B cell (primary cell): ENCODE data around the gene BRD3. TPM values are rescaled to one million over a fixed set of nuclear protein-coding genes. Genes with fewer than 3 reads are reported as not detected.

Source experiments
- ATAC-seq: fragments of 200-7000 bp; cut with Tn5 transposase; one replicate; pipeline ENCODE4 v1.10.0; 2021; ENCODE audit warnings: low read depth, mild to moderate bottlenecking, moderate number of reproducible peaks, moderate library complexity
- CTCF ChIA-PET: fragments of 350-600 bp; sonication (Branson Sonifier 250); formaldehyde crosslinking; loops from one replicate; lab custom pipeline; 2021; ENCODE audit warnings: antibody characterized with exemption, inconsistent platforms; lab: Charles Lee
- POLR2A ChIA-PET: fragments of 350-600 bp; sonication (Branson Sonifier 250); formaldehyde crosslinking; loops from one replicate; lab custom pipeline; 2021; ENCODE audit warnings: antibody characterized with exemption; lab: Charles Lee
- DNase-seq: peaks from one replicate; pipeline ENCODE4 v3.0.0; 2013
- H2AFZ ChIP-seq: 2 replicates; pipeline ENCODE4 v1.6.1; 2012; ENCODE audit warnings: mild to moderate bottlenecking, low read depth, low read length; ENCODE audit not compliant: insufficient read depth, poor library complexity, severe bottlenecking
- H3K27ac ChIP-seq, 2 donors: 1 replicate in 1 of 2; 2 replicates in 1 of 2; pipeline ENCODE4 v1.5.1; 2012 to 2013; ENCODE audit warnings: low read length in 2 of 2, mild to moderate bottlenecking in 2 of 2, moderate library complexity in 1 of 2
- H3K27me3 ChIP-seq, 4 experiments: fragments of 200-600 bp in 1 of 4; sonication (generic) in 1 of 4; replicated peaks in 1 of 4; 1 replicate in 2 of 4; 2 replicates in 2 of 4; pipeline versions ENCODE4 v1.6.1 to v1.7.0; 2013 to 2016; ENCODE audit warnings: low read length in 3 of 4, mild to moderate bottlenecking in 2 of 4, mixed read lengths in 1 of 4, moderate library complexity in 1 of 4; ENCODE audit not compliant: insufficient read depth in 4 of 4, control insufficient read depth in 3 of 4; ENCODE audit errors: control extremely low read depth in 1 of 4
- H3K36me3 ChIP-seq, 2 experiments: replicated peaks in 1 of 2; 1 replicate in 1 of 2; 2 replicates in 1 of 2; pipeline versions ENCODE4 v1.6.1 to v1.7.1; 2013; ENCODE audit warnings: low read length in 1 of 2; ENCODE audit not compliant: insufficient read depth in 2 of 2, control insufficient read depth in 1 of 2; ENCODE audit errors: control extremely low read depth in 1 of 2, extremely low read depth in 1 of 2
- H3K4me1 ChIP-seq, 2 donors: fragments of 200-600 bp in 1 of 2; sonication (generic) in 1 of 2; 1 replicate in 1 of 2; 2 replicates in 1 of 2; pipeline versions ENCODE4 v1.5.1 to v1.6.1; 2013 to 2017; ENCODE audit warnings: low read length in 2 of 2; ENCODE audit not compliant: control insufficient read depth in 2 of 2, insufficient read depth in 2 of 2
- H3K4me2 ChIP-seq: replicated peaks from 2 replicates; pipeline ENCODE3; 2012; ENCODE audit warnings: mild to moderate bottlenecking, low read depth, low read length; ENCODE audit not compliant: poor library complexity, severe bottlenecking
- H3K4me3 ChIP-seq, 5 experiments: fragments of 200-600 bp in 1 of 5; sonication (generic) in 1 of 5; 1 replicate in 3 of 5; 2 replicates in 2 of 5; pipeline versions ENCODE4 v1.5.1 to v1.7.0; 2011 to 2016; ENCODE audit warnings: low read length in 4 of 5, mild to moderate bottlenecking in 4 of 5, low read depth in 2 of 5, control low read depth in 1 of 5, moderate library complexity in 1 of 5; ENCODE audit not compliant: insufficient read depth in 1 of 5; ENCODE audit errors: control extremely low read depth in 1 of 5, extremely low read depth in 1 of 5
- H3K79me2 ChIP-seq: fragments of 200-600 bp; sonication (generic); one replicate; pipeline ENCODE4 v1.6.0; 2016; ENCODE audit warnings: low read length; ENCODE audit not compliant: control insufficient read depth, insufficient read depth
- H3K9ac ChIP-seq: fragments of 200-600 bp; sonication (generic); 2 replicates; pipeline ENCODE4 v1.6.1; 2017; ENCODE audit warnings: mild to moderate bottlenecking, low read length, moderate library complexity
- H3K9me3 ChIP-seq, 3 donors: one replicate each; pipeline versions ENCODE4 v1.6.1 to v1.7.1; 2013; ENCODE audit warnings: low read length in 2 of 3; ENCODE audit not compliant: control insufficient read depth in 2 of 3, insufficient read depth in 1 of 3; ENCODE audit errors: control extremely low read depth in 1 of 3
- H4K20me1 ChIP-seq: 2 replicates; pipeline ENCODE4 v1.6.0; 2012; ENCODE audit warnings: mild to moderate bottlenecking, low read length; ENCODE audit not compliant: insufficient read depth, control insufficient read depth, poor library complexity, severe bottlenecking
- H3K27ac Mint-ChIP-seq: one replicate; pipeline ENCODE4 v1.8.0; 2021; ENCODE audit warnings: mixed read lengths
- H3K27me3 Mint-ChIP-seq: one replicate; pipeline ENCODE4 v1.8.0; 2021; ENCODE audit warnings: mixed read lengths
- H3K4me1 Mint-ChIP-seq: one replicate; pipeline ENCODE4 v1.8.0; 2021; ENCODE audit warnings: mixed read lengths
- H3K4me3 Mint-ChIP-seq: one replicate; pipeline ENCODE4 v1.8.0; 2021; ENCODE audit warnings: mixed read lengths
- H3K9me3 Mint-ChIP-seq: one replicate; pipeline ENCODE4 v1.8.0; 2022; ENCODE audit warnings: mixed read lengths; ENCODE audit not compliant: insufficient read depth
- CTCF ChIP-seq: fragments of 200-600 bp; IDR thresholded peaks from one replicate; pipeline ENCODE4 v1.8.0; 2022; ENCODE audit warnings: antibody characterized with exemption, mild to moderate bottlenecking
- EZH2 ChIP-seq: IDR thresholded peaks from 2 replicates; pipeline ENCODE4 v1.6.1; 2012; ENCODE audit warnings: borderline replicate concordance, low read depth, mild to moderate bottlenecking, moderate library complexity, low read length; ENCODE audit not compliant: insufficient read depth, poor library complexity, severe bottlenecking
- WGBS: methylation state at CpG from one replicate; pipeline ENCODE4 v1.1.5; 2013; ENCODE audit warnings: missing lambda C conversion rate; ENCODE audit not compliant: insufficient coverage; 5-methylcytosine and 5-hydroxymethylcytosine counted together
- intact Hi-C: fragments of 100-400 bp; cut with micrococcal nuclease; formaldehyde crosslinking; loops from one replicate; pipeline ENCODE4 v1.10.0; 2022
- polyA plus RNA-seq: library from polyadenylated mRNA; depleted of rRNA; stranded (reverse); fragments of >200 nt; gene quantifications from 2 replicates; pipeline ENCODE4 v1.2.3, GENCODE V29; 2012
- total RNA-seq, 2 donors: library from RNA; stranded (reverse); fragments of 120-200 nt in 1 of 2; gene quantifications; 1 replicate in 1 of 2; 2 replicates in 1 of 2; pipeline versions ENCODE4 v1.2.3 to v1.2.4, GENCODE V29; 2013 to 2022

BRD3 gene
- total and polyA plus RNA-seq, 2 donors (not counting 1 experiment from before 2014, with no cell fraction given), result 8.9 to 38.0 TPM

- POLR2A ChIA-PET, result interaction anchor here (1.7 kb wide), 1 partner anchor 213 kb away, joined by 4 read pairs; no protein-coding TSS in a partner anchor
- Histone ChIP-seq H3K9me3 (no peaks in the 10 kb centered on the region), H3K4me1 (peaks cover 12 to 16% of the 10 kb centered on the region in 2 donors), H3K27me3 (no peaks in the 10 kb centered on the region), H3K36me3 (no peaks in the 10 kb centered on the region), H3K4me2 (no peak overlapping the region), H3K27ac (no peak overlapping the region), H2AFZ (no peak overlapping the region), H3K79me2 (peaks cover 11% of the 10 kb centered on the region), H3K9ac (no peak overlapping the region), H3K4me3 (no peak overlapping the region), H4K20me1 (no peaks in the 10 kb centered on the region)
- DNase-seq, result no peak
- no peaks in the 10 kb centered on the region for H3K9me3 Mint-ChIP-seq
- H3K27ac Mint-ChIP-seq, result no peak overlapping the region
- TF ChIP-seq EZH2 (no peak), CTCF (no peak)
- 78% methylated on average over 19 of the region's 24 CpGs for WGBS
- H3K4me1 Mint-ChIP-seq, result peaks cover 17% of the 10 kb centered on the region
- H3K4me3 Mint-ChIP-seq, result no peak overlapping the region
- H3K27me3 Mint-ChIP-seq, result no peaks in the 10 kb centered on the region
- no peak for ATAC-seq
- intact Hi-C loops, result no loop called here
- CTCF ChIA-PET, result interaction anchor here (2.1 to 5.8 kb wide), 4 partner anchors 13 to 255 kb away, joined by 4 to 561 read pairs (median 33); no protein-coding TSS in a partner anchor
Observed at GRCh38 chr9:133996531-133997520, 71.0 kb downstream of the BRD3 start.
